Measurements from ENCODE around the gene SETD5. TPM values are rescaled to one million over a fixed set of nuclear protein-coding genes. Genes with fewer than 3 reads are reported as not detected.

SETD5 gene
- total and polyA plus RNA-seq, 2 of the 8 experiments (the other 6 are each of a cell fraction or from before 2014, with no cell fraction given) = 108 to 234 TPM

DNA sequence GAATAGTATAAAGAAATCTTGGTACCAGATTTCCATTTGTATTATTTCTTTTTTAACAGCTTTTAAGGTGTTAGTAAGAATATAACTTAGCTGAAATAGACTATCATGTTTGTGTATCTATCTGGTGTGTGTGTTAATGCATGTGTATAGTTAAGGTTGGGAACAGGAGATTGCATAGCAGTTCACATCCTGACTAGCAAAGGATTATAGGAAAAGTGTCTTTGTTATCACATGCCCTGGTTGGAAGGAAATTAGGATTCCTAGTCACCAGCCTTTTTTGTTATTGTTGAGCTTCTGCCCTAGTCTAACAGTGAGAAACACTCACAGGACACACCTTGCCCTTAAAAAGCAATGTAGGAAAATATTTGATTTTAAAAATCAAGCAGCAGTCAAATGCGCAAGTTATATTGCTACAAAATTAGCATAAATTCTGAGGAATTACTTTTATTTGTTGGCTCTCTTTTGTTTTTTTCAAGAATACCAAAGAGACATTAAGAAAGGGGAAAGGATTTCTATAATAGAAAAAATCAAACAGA is 58.2 kb downstream of the SETD5 start (continued):
- TF ChIP-seq, protein P1, sequence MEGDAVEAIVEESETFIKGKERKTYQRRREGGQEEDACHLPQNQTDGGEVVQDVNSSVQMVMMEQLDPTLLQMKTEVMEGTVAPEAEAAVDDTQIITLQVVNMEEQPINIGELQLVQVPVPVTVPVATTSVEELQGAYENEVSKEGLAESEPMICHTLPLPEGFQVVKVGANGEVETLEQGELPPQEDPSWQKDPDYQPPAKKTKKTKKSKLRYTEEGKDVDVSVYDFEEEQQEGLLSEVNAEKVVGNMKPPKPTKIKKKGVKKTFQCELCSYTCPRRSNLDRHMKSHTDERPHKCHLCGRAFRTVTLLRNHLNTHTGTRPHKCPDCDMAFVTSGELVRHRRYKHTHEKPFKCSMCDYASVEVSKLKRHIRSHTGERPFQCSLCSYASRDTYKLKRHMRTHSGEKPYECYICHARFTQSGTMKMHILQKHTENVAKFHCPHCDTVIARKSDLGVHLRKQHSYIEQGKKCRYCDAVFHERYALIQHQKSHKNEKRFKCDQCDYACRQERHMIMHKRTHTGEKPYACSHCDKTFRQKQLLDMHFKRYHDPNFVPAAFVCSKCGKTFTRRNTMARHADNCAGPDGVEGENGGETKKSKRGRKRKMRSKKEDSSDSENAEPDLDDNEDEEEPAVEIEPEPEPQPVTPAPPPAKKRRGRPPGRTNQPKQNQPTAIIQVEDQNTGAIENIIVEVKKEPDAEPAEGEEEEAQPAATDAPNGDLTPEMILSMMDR (IDR thresholded peaks at IDR 0.05; ENCODE audit: control extremely low read depth in 1 of 3, insufficient read depth in 1 of 3, low read depth in 1 of 3, low read length in 3 of 3) = no peak
- TF ChIP-seq JUN (IDR thresholded peaks at IDR 0.05; ENCODE audit: low read depth, low read length) = no peak
- TF ChIP-seq BRCA1 (IDR thresholded peaks at IDR 0.05; ENCODE audit: low read depth, low read length) = no peak
- TF ChIP-seq SP4 (IDR thresholded peaks at IDR 0.05; ENCODE audit: low read length) = no peak
- TF ChIP-seq NRF1 (IDR thresholded peaks at IDR 0.05; ENCODE audit: low read depth, low read length) = no peak

All from H1 (cell line).